GM18517 (cell line): Measurements from ENCODE around the gene GRM7.

ENCODE experiments used
- ATAC-seq: cut with Tn5 transposase; IDR thresholded peaks from one replicate; pipeline ENCODE4 v1.9.1; 2021; ENCODE audit warnings: mild to moderate bottlenecking, moderate library complexity; ENCODE audit not compliant: unreplicated experiment

GRM7 gene

DNA sequence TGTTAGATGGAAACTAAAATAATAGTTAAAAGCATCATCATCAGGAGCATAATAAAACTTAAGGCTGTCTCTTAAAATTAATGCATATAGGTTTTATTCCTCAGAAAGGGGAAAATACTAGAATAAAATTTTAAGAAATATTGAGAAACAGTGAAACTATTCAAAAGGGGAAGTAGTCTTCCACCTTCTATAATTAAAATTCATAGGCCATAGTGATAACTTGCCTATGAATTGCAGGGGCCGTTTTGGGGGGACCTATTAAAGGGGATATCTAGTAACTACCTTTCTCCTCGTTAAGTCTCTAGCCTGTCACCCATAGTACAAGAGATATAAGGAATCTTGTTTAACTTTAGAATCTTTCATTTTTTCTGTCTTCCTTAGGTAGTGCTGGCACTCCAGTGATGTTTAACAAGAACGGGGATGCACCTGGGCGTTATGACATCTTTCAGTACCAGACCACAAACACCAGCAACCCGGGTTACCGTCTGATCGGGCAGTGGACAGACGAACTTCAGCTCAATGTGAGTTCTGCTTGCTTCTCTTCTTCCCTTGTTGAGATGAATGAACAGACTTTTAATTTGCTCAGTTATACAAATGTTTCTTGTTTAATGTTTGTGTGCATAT, 600.4 kb downstream of the GRM7 start:
- ATAC-seq = peak; percentile 61

DNA sequence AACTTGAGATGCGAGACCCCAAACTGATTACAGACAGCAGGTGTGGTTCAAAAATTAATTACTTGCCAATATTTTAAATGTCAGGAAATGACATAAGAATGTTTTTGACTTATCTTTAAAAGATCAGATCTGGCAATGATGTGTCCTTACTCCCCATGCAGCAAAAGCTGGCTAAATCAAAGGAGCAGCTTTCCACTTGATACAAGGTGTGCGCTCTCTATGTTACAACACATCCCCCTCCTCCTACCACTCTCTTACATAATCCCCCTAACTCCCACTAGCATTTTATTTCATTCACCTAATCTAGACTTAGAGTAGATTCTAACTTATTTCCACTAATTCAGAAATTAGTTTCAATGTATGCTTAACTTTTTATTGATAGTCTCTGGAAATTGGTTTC, 609.0 kb downstream of the GRM7 start:
- ATAC-seq = no peak

DNA sequence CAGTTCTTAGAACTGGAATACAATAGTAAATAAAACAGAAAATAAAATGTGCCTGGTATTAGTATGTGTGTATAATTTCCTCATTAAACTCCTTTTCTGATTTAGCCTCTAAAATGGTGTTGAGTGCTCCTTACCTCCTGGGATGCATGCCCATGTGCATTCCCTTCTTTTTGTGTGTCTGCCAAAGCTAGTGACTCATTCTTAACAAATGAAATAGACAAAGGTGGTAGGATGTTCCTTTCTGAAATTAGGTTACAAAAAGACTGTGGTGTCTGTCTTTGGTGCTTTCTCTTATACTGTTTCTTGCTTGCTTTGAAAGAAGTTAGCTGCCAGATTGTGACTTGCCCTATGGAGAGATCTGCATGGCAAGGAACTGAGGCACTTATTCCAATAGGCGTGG, 623.7 kb downstream of the GRM7 start:
- no peak for ATAC-seq

DNA sequence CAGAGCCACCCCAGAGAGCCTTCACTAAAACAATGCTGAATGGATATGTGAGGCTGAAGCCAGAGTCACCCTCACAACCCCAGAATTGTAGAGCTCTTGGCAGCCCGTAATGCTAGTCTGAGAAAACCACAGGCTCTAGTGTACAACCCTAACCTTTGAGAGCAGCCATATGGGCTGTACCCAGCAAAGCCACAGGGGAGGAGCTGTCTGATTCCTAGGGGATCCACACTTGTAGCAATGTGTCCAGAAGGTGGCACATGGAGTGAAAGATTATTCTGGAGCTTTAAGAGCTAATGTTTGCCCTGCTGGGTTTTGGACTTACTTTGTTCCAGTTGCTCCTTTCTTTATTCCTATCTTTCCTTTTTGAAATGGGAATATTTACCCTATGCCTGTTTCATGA, 626.8 kb downstream of the GRM7 start:
- ATAC-seq = no peak

DNA sequence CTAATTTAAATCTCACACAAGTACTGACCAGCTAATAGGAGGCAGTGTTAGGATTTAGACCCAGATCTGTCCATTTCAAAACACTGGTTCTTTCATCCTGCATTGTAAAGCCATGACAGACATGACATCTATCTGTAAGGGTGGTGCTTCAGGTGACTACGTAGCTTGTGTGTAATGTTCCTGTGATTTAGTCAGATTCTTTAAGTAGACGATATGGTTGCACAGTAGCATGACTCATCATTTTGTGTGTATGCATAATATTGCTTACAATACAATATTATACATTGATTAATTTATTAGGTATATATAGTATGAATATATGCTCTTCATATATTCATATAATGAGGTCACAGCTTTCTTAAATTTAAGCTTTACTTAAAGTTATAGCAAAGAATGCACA, 628.5 kb downstream of the GRM7 start:
- no peak for ATAC-seq

DNA sequence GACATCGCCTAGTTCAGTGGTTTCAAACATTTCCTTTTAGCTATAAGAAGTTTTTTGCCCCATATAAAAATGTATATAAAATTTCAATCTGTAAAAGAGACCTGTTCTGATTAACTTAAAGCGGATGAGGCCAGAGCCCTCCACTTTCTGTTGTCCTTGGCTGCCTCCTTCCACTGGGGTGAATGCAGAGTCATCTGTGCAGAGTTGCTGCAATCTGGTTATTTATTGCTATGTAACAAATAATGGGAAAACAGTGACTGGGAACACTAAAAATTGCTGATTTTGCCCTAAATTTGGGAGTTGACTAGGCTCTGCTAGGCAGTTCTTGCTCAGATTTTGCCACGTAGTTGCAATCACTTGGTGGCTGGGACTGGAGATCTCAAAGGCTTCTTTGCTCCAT, 637.8 kb downstream of the GRM7 start:
- ATAC-seq = no peak

DNA sequence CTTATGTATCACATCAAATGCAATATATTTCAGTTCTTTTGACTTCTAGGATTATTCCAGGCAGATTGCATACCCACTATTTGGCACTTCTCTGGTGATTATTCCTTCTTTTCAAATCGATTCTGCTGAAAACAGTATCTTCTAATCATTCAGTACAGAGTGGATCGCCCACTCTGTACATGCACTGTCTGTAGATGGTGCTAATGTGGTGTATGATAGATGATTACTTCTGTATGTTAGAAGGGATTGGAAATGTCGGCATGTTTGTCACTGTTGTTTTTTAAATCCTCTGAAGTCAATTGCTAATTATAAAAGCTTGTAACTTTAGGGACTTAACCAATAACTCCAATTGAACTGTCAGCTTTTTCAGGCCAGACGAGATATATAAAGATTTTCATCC, 642.5 kb downstream of the GRM7 start:
- no peak for ATAC-seq

DNA sequence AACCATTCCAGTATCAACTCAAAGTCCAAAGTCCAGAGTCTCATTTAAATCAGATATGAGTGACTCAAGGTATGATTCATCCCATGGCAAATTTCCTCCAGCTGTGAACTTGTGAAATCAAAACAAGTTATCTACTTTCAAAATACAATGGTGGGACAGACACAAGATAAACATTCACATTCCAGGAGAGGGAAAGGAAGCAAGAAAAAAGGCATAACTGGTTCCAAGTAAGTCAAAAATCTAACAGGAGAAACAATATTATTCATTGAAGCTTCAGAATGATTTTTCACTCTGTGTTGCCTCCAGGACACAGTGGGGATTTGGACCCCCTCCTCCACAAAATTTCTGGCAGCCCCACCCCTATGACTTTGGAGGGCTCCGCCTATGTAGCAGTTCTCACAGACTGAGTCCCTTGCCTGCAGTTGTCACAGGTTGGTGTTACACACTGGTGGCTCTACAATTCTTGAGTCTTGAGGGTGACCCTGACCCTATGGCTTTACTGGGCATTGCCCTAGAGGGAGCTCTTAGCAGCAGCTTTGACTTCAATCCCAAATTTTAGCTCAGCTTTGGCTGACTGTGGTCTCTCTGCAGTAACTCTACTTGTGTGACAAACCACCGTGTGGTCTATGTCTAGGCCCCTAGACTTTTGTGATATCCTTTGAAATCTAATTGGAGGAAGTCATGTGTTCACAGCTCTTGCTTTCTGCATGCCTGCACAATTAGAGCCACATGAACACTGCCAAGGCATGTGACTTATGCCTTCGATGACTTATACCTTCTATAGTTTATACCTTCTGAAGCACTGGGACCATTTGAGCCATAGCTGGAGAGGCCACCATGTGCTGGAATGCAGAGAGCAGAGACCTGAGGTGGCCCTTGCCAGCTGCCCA, 644.2 kb downstream of the GRM7 start:
- no peak for ATAC-seq

DNA sequence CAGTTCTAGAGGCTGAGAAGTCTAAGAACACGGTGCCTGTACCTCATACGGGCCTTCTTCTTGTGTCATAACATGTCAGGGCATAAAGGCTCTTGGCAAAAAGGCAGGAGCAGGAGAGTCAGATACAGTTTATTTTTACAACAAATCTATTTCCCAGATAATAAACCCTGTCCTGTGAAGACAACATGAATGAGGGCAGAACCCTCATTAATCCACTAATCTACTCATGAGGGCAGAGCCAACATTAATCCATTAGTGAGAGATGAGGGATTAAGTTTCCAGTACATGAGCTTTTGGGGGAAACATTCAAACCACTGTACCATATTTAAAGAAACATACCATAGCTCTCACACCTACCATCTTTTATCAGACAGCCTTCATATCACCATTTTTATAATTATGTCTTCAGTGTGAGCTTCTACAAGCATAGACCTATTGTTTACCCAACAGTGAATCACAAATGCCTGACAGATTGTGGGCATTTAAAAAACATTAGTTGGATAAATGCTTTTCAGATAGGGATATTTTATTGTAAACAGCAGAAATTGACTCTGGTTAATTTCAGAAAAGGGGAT, 645.8 kb downstream of the GRM7 start:
- ATAC-seq = no peak

DNA sequence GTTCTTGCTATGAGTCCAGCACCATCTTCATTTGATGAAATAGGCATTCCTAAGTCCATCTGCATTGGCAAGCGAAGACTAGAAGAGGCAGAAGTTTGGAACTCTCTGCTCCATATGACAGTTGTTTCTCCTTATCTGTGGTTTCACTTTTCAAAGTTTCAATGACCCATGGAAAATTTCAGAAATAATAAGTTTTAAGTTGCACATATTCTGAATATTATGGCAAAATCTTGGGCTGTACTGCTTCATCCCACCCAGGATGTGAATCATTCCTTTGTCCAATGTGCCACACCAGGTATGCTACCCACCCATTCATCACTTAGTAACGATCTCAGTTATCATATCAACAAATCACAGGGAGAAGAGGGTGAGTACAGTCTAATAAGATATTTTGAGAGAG, 647.9 kb downstream of the GRM7 start:
- no peak for ATAC-seq

DNA sequence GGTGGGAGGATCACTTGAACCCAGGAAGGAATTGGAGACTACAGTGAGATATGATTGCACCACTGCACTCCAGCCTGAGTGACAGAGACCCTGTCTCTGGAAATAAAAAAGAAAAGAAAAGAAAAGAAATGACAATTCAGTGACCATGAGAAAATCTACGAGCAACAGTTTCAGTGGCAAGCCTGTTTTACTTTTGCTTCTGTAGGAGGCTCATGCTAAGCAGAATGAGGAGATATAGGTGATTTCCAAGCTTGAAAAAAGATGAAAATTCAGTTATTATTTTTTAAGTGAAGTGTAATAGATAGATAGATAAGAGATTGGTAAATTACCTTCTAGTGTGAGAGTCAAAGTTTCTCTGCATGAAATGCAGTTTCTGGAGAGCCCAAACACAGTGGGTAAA, 651.1 kb downstream of the GRM7 start:
- ATAC-seq = no peak

DNA sequence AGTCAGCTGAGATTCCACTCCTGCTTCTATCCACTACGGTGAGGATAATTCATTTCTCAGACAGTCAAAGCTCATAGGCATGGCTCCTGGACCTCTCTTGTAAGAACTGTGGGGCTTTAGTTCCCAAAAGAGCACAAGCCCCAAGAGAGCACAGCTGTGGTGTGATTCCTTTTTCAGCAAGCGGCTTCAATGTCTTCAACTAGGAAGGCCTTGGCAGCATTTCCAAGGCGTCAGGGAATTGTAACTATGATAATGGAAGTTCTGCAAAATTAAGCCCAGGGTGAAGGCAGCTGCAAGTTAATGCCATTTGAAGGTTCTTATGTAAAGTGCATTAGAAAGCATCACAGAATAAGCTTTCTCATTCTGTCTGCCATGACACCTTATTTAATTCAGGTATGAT, 657.1 kb downstream of the GRM7 start:
- no peak for ATAC-seq

DNA sequence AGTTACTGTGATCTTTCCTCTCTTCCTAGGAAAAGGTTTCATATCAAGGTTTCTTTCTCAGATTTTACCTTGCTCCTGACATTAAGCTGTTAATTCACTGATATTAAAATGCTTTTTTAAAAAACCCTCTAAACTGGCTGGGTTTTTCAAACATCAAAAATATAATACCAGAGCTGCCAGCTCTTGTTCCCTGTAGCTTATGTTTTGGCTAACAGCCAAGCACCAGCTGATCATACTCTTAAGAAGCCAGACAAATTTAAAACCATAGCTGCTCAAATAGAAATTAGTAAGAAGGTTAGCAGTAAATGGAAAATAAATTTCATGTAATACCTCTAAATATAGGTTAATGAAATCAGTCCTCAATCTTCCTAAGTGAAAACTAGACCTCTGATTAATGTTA, 657.5 kb downstream of the GRM7 start:
- no peak for ATAC-seq

DNA sequence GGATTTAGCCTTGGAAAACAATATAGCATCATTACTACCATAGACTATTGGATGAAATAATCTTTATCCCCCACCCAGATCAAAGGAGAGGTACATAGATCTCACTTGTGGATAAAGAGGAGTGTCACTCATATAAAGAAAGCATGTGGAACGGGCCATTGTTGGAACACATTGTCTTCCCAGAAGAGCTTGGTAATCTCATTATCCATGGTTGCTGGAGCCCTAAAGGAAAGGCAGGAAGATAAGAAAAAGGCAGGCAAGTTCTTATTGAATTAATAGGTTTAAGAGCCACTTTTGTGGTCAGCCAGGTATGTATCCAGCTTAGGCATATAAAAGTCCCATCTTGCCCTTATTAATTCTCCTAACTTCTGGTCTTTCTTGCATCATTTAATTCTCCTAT, 659.1 kb downstream of the GRM7 start:
- ATAC-seq = no peak

DNA sequence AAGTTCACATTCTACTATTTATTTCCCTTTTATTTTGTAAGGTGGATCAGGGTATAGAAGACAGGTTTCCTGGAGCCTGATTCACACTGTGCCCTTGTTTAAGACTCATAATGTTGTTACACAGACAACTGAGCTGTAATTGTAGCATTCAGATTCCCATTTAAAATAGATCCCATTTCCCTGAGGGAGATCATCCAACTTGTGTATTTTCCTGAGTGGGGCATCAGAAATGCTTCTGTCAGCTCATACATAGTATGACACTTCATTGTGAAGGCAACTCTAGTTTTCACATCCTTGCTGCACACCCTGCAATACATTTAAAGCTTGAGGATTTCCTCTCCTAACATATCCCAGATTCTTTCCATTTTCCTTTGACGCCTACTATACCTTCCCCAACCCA, 659.7 kb downstream of the GRM7 start:
- ATAC-seq = no peak

DNA sequence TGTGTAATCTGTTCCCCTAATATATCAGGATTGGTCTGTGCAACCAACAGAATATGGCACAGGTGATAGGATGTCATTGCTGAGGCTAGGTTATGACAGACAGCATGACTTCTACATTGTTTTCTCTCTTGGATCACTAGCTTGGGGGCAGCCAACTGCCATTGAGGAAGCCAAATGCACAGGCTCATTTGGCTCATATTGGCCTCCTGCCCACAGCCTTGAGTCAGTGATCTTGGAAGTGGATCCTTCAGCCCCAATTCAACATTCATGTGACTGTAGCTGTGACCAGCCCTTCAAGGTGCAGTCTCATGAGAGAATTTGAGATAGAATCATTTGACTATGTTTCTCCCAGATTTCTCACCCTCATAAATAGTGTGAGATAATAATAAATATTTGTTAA, 675.6 kb downstream of the GRM7 start:
- ATAC-seq = no peak

DNA sequence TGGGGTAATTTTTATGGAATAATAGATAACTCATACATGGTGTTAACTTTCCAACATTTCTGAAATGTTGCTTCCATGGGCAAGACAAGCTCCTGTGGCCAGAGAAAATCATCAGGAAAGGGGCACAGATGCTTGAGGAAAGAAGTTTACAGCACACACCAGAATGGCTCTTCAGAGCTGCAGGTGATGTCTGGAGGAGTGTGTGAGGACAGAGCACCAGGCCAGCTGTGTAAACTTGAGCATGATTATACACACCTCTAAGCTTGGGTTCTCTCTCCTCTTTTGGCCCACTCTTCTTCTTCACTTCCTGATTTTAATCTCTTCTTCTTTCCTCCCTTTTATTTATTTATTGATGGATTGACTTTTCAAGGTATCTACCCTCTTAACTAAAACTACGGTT, 676.0 kb downstream of the GRM7 start:
- no peak for ATAC-seq

DNA sequence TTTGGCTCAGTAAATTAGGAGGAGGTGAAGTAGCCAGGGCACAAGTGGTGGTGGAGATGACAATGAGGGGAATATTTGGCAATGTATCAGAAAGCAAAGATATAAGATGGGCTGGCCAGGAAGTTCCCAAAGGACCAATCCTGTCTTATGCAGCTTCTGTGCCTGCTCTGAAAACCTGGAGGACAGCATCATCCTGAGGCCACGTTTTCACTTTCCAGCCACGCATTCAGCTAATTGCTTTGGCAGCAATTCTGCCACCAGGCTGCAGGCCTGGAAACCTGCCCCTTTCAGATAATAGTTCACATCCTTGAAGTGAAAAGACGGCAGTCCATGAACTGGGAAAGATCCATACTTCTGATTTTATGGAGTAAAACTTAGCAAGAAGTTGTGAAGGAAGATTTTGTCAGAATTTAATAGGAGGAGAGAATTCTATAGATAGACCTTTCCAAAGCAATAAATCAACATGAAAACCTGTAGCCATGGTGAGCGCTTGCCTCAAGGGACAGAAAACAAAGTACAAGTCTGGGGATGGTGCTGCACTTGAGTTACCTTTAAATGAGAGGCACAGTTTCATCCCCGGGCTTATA, 682.5 kb downstream of the GRM7 start:
- no peak for ATAC-seq

DNA sequence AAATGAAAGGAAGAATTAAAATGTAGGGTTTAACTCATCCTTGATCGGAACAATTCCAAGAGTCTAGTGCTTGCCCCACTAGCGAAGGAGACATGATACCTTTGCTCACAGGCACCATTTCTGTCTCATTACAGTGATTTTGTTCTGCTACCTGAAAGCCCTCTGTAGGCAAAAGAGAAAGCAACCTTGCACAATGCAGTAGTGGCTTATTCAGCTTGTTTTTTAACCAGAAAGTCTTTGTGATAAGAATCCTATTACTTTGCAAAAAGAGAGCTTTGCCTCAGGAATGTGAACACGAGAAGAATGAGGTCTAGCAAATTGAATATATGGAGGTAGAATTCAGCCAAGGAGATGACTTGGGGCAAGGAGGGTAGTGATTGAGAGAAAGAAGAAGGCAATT, 684.4 kb downstream of the GRM7 start:
- no peak for ATAC-seq

DNA sequence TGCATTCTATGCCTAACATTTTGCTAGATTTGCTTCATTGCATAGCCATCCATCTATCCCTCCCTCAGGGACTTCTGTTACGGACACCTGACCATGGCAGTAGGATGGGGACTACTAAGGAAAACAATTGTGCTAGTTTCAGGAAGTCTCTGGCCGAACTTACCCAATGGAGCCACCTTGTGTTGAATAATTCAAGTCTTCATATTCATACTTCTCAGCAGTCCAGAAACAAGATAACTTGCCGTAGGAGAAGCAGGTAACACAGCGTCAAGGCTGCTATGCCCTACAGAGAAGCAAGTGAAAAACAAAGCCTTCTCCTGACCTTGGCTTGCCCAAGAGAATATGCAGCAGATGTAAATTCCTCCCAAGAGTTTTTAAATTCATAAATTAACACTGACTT, 685.3 kb downstream of the GRM7 start:
- no peak for ATAC-seq

DNA sequence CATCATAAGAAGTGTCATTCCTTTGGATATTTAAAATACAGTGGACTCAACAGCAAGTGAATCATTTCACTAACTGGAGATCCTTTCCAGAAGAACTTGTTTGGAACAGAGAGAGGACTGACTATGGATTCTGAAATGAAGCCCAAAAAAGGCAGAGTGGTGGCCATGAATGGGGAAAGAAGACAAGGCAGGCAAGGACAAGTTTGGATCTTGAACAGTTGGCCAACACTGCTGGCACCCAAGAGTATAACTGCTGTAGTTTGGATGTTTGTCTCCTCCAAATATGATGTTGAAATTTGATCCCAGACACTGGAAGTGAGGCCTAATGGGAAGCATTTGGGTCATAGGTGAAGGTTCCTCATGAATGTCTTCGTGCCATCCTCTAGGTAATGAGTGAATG, 686.9 kb downstream of the GRM7 start:
- ATAC-seq = no peak

DNA sequence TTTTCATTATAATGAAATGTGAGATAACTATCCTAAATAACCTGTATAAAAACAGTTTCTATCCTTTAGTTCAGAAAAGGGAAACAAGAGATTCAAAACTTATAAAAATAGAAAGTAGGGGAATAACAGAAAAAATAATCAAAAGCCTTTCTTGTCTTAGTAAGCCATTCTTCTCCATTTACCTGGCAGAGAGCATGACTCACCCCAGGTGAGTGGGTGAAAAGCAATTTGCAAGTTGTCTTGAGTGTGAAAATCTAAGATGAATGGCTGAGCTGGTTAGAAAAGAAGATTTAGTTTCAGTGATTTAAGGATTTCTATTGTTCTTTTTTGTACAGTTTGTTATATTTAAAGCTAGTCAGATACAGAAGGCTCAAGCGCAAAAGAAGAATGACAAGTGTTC, 702.0 kb downstream of the GRM7 start:
- ATAC-seq = no peak
